ENCODE results near the gene ZDHHC21.

Gene ZDHHC21

DNA sequence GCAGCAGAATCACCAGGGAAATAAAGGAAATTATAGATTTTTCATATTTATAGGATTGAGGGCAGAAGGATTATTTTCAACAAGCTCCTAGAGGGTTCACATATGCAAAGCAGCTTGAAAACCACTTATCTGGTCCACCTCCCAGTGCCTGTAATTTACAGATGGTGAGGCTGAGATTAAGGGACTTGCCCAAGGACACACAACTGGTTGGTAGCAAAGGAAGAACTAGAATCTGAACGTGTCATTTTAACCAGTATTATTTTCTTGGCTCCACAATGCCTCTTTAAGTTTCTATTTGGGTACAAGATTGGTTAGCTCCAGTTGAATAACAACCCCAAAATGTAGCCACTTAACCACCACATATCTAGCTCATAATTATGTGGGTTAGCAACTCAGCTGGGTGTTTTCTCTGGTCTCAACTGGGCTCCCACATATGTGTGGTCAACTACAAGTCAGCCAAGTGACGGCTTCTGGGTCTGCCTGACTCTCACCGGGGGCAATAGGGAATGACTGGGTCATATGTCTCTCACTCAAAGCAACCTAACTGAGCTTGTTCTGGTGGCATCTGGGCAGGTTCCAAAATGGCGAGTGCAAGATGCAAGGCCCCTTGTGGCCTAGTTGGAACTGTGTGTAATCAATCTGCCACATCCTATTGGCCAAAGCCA lies 127.7 kb downstream of the ZDHHC21 start:
- no peak overlapping the region for H3K4me3 ChIP-seq (ENCODE audit: low read depth, low read length)
- H3K9ac ChIP-seq (ENCODE audit: low read length), result no peak overlapping the region
- H3K27me3 ChIP-seq (ENCODE audit: control insufficient read depth, insufficient read depth, low read length), result no peaks in the 10 kb centered on the region
- H3K36me3 ChIP-seq (ENCODE audit: control insufficient read depth, insufficient read depth, low read length), result no peaks in the 10 kb centered on the region
- H3K27ac ChIP-seq (ENCODE audit: low read depth, low read length), result no peak overlapping the region
- peaks cover 17% of the 10 kb centered on the region for H3K4me1 ChIP-seq (ENCODE audit: control insufficient read depth, insufficient read depth, low read length)
- no peaks in the 10 kb centered on the region for H3K9me3 ChIP-seq (ENCODE audit: control insufficient read depth, insufficient read depth, low read depth, low read length)

DNA sequence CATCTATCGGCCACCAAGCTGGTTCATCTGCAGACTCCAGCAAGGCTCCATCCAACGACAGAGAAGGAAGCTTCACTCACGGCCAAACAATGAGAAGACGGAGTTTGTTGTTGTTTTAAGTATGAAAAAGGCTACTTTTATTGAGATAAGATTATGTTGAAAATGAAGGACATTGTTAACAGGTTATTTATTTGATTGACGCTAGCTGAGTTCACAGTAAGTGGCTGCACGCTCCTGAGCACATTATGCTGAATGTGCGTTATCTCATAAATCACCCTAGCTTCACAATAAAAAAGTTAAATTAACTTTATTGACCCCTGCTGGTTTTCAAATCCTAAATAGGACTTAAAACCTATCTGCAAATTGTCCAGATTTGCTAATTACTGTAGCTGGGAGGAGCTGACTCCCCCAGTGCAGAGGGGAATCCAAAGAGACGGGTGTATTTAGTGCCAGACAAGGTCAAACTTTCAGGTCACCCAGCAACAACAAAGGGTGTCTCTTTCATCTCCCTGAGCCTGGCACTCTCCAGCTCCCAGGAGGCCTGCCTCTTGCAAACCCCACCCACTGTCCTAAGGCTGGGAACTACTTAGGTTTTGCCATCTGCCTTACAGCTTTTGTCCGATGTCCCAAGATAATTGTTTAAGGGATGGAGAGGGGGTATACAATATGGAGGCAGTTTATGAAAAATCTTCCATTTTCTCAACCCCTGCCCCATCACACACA lies 129.2 kb downstream of the ZDHHC21 start:
- Histone ChIP-seq H3K4me3 (ENCODE audit: low read depth, low read length) (no peak overlapping the region), H3K9me3 (ENCODE audit: control insufficient read depth, insufficient read depth, low read depth, low read length) (no peaks in the 10 kb centered on the region), H3K4me1 (ENCODE audit: control insufficient read depth, insufficient read depth, low read length) (peaks cover 17% of the 10 kb centered on the region)

DNA sequence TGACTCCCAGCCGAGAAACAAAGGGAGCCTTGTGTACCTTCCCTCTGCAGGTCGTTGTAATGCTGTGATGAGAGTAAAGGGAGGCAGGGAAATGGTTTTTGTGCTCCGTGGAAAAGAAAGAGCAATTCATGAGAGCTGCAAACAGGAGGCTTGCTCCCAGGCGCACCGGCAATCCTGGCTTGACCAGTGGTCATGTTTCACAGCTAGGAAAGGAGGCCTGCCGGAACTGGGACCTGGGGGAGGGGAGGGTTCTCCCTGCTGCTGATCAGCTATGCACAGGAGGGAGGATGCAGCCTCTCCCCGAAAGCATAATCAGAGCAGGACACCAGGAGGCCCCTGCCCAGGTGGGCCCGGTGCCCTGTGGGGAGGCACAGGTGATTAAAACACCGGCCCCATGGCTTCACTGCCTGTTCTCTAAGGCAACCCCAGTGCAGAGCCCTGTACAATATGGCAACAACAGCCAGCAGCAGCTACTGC lies 131.3 kb downstream of the ZDHHC21 start:
- H3K4me1 ChIP-seq (ENCODE audit: control insufficient read depth, insufficient read depth, low read length), result peaks cover 17% of the 10 kb centered on the region
- H3K4me3 ChIP-seq (ENCODE audit: low read depth, low read length), result no peak overlapping the region
- no peaks in the 10 kb centered on the region for H3K36me3 ChIP-seq (ENCODE audit: control insufficient read depth, insufficient read depth, low read length)
- H3K27me3 ChIP-seq (ENCODE audit: control insufficient read depth, insufficient read depth, low read length), result no peaks in the 10 kb centered on the region
- no peak overlapping the region for H3K27ac ChIP-seq (ENCODE audit: low read depth, low read length)
- H3K9me3 ChIP-seq (ENCODE audit: control insufficient read depth, insufficient read depth, low read depth, low read length), result no peaks in the 10 kb centered on the region
- H3K9ac ChIP-seq (ENCODE audit: low read length), result no peak overlapping the region

More for the DNA sequence above, 129.2 kb downstream of the ZDHHC21 start:
- no peak overlapping the region for H3K9ac ChIP-seq (ENCODE audit: low read length)
- no peaks in the 10 kb centered on the region for H3K36me3 ChIP-seq (ENCODE audit: control insufficient read depth, insufficient read depth, low read length)
- no peaks in the 10 kb centered on the region for H3K27me3 ChIP-seq (ENCODE audit: control insufficient read depth, insufficient read depth, low read length)
- no peak overlapping the region for H3K27ac ChIP-seq (ENCODE audit: low read depth, low read length)
